Inflammatory macrophage (primary cell): Measurements from ENCODE around the gene BPHL.
A peak's percentile ranks its signal among the peaks of the same experiment; 100 is the strongest.
"Not testable (repeated sequence)": the region's sequence is repeated elsewhere in the genome, so short reads cannot be mapped to it uniquely, and the experiment has no call there.

Source experiments
- DNase-seq, 2 donors: peaks; one replicate each; pipeline ENCODE4 v3.0.0-alpha.2; 2020 to 2022

The BPHL gene

GRCh38 chr6:3157131-3157933, 38.8 kb downstream of the BPHL start, which contains the start of gene TUBB2A:
Gene TUBB2A (minus strand): TSS chr6:3157544. CDS start chr6:3157463, 81 bp downstream.
- DNase-seq: peak; percentile 83 to 90

DNA sequence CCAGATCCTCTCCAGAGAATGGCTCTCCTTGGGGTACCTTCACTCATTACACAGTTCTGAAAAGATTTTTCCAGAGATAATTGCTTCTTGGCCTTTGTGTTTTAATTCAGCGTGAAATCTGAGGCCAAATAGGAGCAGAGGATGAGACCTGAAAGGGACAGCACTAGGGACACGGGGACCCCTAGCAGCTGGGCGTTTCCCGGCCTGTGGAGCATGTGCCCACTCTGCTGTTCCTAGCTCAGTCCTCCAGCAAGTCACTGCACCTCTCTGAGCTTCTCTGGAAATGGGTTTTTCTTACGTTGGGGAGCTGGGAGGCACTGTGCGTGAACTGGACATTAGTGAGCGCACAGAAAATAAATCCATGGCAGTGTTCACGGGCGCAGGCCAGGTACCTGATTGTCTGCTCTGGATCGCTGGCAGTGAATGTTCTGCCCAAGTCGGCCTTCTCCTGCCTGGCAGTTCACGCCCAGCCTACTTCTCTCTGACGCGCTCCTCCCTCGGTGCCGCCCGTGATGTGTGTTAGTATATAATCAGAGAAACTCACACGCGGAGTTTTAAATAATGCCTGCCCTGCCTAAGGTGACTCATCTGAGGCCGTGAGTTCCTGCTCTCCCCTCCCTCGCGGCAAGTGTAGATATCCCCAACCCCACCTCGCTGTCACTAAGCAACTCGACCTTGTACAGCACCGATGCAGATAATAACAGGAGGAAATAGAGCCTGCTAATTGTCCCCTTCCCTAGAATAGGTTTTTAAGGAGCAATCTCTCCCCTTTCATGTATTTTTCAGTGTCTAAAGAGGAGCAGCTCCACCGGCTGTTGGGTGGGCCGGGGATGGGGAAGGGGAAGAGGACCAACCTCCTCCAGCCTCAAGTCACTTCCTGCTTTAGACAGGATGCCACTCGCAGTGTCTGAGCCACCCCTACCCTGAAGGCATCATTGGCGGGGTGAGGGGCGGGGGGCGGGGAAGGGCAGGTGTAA, 41.6 kb downstream of the BPHL start:
- peak in 1 of 2 donors; percentile 20 for DNase-seq

DNA sequence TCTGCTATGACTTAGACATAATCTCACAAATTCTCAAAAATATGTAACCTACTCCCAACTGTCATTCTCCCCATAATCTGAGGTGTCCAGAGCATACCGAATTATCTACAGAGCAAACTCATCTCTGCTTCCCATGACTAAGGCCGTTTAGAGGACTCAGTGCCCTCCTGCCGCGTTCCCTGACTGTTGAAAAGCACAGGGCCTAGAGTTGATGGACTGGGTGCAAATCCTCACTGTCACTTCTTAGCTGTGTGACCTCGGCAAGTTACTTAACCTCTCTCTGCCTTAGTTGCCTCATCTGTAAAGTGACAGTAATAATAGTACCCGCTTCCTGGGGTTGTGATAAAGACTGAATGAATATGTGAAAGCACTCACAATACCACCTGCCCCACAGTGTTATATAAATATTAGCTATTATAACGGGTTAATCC, 43.6 kb downstream of the BPHL start:
- peak in 1 of 2 donors; percentile 15 for DNase-seq

- peak; percentile 54 to 75 for DNase-seq
Observed at GRCh38 chr6:3162565-3163247, 44.2 kb downstream of the BPHL start.

GRCh38 chr6:3163248-3163594, 44.7 kb downstream of the BPHL start:
- peak; percentile 55 to 65 for DNase-seq

DNA sequence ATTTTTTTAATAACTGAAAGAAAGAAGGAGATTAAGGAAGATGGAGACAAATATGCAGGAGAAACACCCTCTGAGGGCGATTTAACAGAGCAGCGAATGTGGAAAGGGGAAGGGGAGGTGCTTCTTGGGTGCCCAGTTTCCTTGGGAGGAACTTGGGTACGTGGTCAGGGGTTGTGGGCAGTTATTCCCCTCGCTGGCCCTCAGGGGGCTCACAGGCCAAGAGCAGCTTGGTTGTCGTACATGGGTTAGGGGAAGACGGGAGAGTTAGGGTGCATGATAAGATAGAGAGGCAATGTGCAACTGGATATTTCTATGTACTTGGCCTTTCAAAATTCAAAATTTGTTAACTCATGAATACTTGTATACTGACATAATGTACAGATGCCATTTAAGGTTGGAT, 45.9 kb downstream of the BPHL start:
- peak in 1 of 2 donors; percentile 12 for DNase-seq

DNA sequence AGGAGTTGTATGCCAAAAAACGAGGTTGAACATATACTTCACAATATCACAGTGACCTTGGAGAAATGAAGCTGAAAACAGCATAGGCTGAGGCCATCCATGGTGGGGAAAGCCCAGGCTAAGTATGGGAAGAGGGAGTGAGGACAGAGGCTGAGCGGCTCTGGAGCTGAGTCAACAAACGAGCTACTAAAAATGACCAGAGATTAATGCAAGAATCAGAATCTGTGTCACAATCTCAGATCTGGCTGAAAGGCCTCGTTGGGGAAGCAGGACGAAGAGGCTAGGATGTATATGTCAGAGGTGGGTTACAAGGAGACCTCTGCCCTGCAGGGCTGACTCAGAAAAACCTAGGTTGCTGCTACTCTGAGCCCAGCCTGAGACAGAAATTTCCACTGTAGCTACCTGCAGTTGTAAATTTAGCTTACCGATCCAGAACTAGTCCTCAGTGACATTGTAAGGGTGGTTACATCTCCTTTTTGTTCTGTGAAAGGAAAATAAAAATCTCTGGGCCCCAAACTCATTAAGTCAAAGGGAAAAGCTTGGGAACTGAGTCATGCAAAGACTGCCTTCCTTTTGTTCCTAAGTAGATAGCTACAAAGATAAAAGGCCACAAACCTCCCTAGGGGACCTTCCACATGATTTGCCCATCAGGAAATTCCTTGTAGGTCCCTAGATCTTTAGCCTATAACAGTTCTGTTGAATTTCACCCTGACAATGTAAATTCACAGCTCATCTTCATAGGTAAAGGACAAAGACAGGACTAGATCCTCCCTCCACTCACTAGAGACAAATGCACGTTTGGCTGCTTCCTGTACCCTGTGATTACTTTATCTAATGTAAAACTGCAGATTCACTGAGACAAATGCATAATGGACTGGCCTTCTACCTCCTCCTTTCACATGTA, 47.4 kb downstream of the BPHL start:
- DNase-seq: peak; percentile 81 to 86

GRCh38 chr6:3166535-3167225, 48.2 kb downstream of the BPHL start:
- DNase-seq: not testable (repeated sequence)

- not testable (repeated sequence) for DNase-seq
Observed at GRCh38 chr6:3168046-3168445, 49.5 kb downstream of the BPHL start.

- not testable (repeated sequence) for DNase-seq
Observed at GRCh38 chr6:3170676-3171075, 52.2 kb downstream of the BPHL start.

GRCh38 chr6:3171313-3172175, 53.0 kb downstream of the BPHL start:
- not testable (repeated sequence) for DNase-seq

DNA sequence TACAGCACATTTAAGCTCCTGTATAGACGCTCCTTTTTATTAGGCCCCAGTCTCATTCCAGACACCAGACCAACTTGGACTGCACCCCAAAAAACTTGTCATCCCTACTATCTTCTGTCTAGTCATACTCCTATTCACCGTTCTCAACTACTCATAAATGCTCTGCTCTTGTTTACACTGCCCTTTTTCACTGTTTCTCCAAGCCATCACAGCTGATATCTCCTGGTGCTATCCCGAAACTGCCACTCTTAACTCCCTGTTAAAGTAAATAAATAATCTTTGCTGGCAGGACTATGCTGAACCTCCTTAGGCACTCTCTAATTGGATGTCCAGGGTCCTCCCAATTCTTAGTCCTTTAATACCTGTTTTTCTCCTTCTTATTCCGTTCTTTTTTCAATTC, 54.3 kb downstream of the BPHL start:
- DNase-seq: not testable (repeated sequence)

- not testable (repeated sequence) for DNase-seq
Observed at GRCh38 chr6:3173636-3174089, 55.2 kb downstream of the BPHL start.

DNA sequence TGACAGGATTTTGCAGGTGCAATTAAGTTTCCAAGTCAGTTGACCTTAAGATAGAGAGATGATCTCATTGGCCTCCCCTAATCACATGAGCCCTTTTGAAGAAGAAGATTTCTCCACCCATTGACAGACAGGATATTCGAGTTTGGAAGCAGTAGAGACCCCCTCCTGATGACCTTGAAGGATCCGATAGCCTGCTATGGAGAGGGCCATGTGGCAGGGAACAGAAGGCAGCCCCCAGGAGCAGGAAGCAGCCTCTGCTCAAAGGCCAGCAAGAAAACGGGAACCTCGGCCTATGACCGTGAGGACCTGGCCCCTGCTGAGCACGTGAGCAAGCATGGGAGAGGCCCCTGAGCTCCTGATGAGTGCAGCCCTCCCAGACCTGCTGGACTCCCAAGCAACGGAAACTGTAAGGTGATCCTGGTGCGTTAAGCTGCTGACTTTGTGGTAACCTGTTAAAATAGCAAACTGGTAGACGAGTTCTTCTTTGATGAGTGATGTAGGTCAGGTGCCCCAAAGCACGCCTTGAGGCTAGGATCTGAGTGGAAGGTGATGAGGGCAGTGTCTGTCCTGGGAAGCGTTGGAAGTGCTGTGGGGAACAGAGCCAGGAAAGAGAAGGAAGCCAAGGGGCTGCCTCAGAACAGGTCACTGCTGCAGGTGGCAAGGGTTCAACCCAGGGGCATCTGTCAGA, 57.3 kb downstream of the BPHL start:
- DNase-seq: peak in 1 of 2 donors; percentile 24

DNA sequence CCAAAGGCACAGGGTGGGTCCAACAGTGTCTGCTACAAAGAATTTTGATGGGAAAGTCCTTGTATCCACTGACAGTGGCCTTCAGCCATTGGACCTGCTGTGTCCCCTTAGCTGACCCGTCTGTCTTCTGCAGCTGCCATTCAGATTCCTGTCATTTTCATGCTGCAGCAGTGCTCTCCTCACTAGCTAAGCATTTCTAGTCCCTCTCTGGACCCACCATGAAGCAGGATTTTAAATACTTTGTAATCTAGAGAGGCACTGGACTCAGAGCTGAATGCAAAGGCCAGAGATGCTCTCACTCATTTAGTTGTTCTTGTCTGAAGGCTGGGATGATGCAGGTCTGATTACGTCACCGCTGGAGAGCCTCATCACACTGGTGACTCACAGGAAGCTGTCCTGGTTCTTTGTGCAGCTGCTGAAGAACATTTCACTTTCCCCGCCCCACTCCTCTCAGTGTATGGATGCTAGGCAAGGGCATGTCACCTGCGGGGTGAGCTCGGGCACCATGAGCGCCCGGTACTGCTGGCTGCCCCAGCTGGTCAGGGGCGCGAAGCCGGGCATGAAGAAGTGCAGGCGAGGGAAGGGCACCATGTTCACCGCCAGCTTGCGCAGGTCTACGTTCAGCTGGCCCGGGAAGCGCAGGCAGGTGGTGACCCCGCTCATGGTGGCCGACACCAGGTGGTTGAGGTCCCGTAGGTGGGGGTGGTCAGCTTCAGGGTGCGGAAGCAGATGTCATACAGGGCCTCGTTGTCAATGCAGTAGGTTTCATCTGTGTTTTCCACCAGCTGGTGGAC, 58.2 kb downstream of the BPHL start:
- peak; percentile 62 to 78 for DNase-seq

DNA sequence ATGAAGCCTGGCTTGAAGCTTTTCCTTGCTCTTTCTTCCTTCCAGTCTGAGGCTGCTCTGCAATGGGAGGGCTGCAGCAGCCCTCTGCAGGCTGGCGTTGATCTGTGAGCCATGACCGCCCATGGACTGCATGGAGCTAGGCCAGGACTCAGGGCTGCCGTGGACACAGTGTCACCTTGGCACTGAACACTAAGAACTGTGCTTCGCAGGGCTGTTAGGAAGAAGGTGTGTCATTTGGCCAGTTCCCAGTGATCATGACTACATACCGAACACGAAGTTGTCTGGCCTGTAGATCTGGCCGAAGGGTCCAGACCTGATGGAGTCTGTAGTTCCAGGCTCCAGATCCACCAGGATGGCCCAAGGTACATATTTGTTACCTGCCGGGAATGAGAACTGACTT, 60.2 kb downstream of the BPHL start:
- DNase-seq: not testable (repeated sequence)

DNA sequence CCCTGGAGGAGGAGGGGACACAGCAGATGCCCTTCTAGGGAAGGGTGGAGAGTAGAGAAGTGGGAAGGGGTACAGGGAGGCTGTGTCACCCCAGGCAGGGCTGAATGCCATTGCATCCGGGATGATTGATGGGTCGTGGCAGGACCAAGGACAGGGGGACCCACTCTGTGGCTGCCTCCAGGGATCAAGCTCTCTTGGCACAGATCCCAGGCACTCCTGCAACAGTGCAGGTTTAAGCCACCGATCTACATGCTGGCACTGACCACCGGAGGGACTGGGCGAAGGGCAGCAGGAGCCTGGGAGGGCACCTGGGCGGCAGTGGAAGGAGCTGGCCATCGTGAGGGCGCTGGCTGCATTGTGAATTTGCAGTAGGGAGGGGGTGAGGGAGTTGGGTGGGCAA, 61.4 kb downstream of the BPHL start:
- not testable (repeated sequence) for DNase-seq

GRCh38 chr6:3181105-3181504, 62.6 kb downstream of the BPHL start:
- no peak for DNase-seq
